ENCODE data around the gene XBP1.
A peak's percentile ranks its signal among the peaks of the same experiment; 100 is the strongest.
"Not testable (repeated sequence)": the region's sequence is repeated elsewhere in the genome, so short reads cannot be mapped to it uniquely, and the experiment has no call there.

XBP1 gene

DNA sequence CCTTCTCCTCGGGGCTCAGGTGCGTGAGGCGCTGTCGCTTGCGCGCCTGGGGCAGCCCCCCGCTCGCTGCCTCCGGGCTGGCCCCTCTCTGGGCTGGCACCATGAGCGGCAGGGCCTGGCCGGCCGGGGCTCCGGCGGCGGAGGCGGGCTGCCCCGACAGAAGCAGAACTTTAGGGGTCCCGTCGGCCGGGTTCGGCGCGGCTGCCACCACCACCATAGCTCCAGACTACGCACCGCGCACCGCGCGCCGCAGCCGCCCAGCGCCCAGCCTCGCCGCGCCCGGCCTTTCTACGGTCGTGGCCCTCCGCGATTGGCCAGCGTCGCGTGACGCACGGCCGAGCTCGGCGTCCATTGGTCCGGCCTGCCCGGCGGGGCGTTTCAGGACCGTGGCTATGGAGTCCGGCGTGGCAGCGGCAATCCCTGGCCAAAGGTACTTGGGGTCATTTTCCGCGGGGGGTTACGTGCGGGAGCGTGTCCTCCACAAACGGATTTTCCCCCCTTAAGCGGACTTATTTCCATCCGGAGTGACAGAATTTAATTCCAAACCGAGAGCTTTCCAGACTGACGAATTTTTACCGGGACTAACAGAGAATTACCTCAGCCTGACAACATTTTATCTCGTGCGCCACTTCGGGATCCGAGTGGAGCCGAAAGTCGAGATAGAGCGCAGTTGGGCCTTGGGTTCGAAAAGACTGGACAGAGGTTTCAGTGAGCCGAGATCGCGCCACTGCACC, at the start of gene XBP1:
TSS of gene XBP1 (minus strand) at position 262 of the 734 bp plus-strand sequence.
- DNase-seq, result peak; percentile 94 to 97
- TF ChIP-seq GATA1 (IDR thresholded peaks at IDR 0.05; ENCODE audit: low read depth, low read length) (no peak), POLR2A (IDR thresholded peaks at IDR 0.05; ENCODE audit: low read length) (peak; percentile 95)

DNA sequence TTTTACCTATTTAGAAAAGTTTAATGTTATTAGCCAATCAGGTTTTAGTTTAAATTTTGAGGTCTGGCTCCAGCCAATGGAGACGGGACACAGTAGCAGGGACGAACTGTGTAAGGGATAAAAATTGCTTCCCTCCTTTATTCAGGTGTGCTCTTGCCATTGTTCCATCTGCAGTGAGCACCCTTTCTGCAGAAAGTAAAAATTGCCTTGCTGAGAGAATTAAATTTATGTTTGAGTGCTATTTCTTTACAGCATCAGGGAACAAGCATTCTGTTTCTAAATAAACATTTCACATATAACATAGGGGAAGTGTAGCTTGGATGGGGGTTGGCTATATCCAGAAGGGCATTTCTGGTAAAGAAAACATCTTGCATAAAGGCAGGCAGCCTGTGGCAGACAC, 46.6 kb upstream of the XBP1 start:
- no peak for TF ChIP-seq GATA1 (IDR thresholded peaks at IDR 0.05; ENCODE audit: low read depth, low read length)
- TF ChIP-seq POLR2A (IDR thresholded peaks at IDR 0.05; ENCODE audit: low read length), result no peak
- DNase-seq, result no peak

DNA sequence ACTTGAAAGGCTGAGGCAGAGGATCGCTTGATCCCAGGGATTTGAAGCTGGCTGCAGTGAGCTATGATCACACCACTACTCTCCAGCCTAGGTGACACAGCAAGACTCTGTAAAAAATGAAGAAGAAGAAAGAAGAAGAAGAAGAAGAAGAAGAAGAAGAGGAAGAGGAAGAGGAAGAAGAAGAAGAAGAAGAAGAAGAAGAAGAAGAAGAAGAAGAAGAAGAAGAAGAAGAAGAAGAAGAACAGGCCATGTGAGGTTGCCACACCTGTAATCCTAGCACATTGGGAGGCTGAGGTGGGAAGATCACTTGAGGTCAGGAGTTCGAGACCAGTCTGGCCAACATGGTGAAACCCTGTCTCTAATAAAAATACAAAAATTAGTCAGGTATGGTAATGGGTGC, 43.9 kb upstream of the XBP1 start:
- not testable (repeated sequence) for DNase-seq

DNA sequence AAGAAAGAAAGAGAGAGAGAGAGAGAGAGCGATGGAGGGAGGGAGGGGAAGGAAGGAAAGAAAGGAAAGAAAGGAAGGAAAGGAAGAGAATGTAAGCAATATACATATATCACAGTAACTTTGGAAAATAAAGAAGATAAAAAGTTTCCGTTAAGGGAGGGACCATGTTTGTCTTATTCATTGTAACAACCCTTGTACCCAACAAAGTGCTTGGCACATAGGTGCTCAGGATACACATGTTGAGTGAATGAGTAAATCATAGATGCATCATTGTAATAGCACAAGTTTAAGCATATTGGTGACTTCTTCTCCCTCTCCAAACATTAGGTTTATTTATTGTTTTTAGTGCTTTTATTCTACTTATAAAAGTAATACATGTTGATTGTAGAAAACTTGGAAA, 43.3 kb upstream of the XBP1 start:
- TF ChIP-seq GATA1 (IDR thresholded peaks at IDR 0.05; ENCODE audit: low read depth, low read length) (no peak), POLR2A (IDR thresholded peaks at IDR 0.05; ENCODE audit: low read length) (no peak)
- DNase-seq, result no peak

DNA sequence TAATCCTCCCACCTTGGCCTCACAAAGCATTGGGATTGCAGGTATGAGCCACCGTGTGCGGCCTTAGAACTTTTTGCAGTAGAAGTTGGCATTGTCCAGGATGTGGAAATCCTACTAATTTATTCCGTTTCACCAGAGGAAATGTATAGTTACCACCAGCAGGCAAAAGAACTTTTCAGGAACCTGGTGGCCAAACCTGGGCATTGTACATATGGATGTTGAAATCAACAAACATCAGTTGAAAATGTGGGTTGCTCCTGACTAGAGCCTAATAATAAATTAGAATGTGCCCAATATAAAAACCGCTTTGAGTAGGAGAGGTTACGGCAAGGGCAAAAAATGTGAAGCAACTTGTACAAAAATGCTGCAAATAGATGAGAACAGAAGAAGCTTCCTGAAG, 40.7 kb upstream of the XBP1 start:
- no peak for TF ChIP-seq POLR2A (IDR thresholded peaks at IDR 0.05; ENCODE audit: low read length)
- DNase-seq, result no peak

DNA sequence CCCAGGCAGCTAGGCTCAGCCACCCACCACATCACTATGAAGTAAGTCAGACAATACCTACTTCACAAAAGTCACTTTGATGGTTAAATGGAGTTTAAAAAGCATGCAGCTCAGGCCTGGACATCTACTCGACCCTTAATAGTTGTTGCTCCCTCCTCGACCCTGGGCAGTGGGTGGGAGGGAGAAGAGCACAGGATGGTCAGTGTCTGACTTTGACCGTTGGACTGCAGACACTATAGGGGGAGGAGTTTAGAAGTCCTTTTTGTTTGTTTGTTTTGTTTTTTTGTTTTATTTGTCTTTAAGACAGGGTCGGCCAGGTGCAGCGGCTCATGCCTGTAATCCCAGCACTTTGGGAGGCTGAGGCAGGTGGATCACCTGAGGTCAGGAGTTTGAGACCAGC, 38.6 kb upstream of the XBP1 start:
- no peak for DNase-seq
- TF ChIP-seq GATA1 (IDR thresholded peaks at IDR 0.05; ENCODE audit: low read depth, low read length) (no peak), POLR2A (IDR thresholded peaks at IDR 0.05; ENCODE audit: low read length) (no peak)

DNA sequence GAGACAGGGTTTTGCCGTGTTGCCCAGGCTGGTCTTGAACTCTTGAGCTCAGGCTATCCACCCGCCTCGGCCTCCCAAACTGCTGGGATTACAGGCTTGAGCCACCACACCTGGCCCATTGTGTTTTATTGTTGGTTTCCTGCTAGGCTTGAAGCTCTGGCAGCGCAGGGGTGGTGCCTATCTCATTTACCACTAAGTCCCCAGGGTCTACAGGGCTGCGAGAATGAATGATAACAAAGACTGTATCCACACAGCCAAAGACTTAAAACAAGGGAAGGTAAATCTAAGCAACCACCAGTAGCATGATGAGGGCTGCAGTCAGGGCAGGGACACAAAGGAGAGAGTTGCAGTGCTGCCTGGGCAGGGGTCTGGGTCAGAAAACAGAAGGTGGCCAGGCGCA, 37.3 kb upstream of the XBP1 start:
- no peak for DNase-seq
- TF ChIP-seq GATA1 (IDR thresholded peaks at IDR 0.05; ENCODE audit: low read depth, low read length) (no peak), POLR2A (IDR thresholded peaks at IDR 0.05; ENCODE audit: low read length) (no peak)

DNA sequence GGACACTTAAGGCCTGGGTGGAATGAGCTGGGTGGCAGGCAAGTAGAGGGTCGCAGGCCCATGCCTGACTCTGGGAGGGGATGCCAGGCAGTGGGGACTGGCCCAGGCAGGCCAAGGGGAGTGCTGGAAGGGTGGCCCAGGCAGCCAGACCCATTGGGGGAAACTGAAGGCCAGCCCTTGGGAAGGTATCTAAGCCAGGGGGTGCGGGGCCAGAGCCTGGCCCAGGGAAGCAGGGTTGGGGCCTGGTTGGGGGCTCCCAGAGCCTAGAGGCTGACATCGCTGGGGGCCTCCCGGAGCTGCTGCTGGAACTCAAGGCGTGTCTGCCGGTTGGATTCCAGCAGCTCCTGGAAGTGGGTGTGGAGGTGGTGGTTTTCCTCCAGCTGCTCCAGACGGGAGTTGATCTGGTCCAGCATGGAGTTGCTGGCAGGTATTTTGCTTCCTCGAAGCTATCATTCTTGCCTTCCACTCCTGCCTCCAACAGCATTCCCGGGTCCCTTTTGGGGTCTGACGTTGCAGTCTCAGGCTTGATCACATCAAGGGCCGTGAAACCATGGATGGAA, 35.3 kb upstream of the XBP1 start:
- no peak for TF ChIP-seq POLR2A (IDR thresholded peaks at IDR 0.05; ENCODE audit: low read length)
- no peak for TF ChIP-seq GATA1 (IDR thresholded peaks at IDR 0.05; ENCODE audit: low read depth, low read length)
- no peak for DNase-seq

DNA sequence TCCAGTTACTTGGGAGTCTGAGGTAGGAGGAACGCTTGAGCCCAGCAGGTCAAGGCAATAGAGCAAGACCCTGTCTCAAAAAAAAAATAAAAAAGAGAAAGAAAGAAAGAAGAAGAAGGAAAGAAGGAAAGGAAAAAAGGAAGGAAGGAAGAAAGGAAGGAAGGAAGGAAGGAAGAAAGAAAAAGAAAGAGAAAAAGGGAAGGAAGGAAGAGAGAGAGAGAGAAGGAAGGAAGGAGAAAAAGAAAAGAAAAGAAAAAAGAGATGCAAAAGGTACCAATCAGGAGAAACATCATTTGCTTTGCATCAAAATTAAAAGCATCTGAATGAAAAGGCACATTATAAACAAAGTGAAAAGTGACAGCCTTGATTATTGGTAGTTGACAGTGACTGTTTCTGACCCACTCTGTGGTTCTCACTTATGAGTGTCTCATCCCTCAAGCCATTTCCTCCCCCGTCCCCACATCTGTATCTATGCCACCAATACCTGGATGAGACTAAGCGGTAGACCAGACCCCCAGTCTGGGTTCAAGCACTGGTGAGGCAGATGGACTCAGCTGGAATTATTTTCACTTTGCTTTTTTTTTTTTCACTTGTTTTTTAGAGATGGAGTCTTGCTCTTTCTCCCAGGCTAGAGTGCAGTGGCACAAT, 33.0 kb upstream of the XBP1 start:
- DNase-seq, result no peak
- TF ChIP-seq GATA1 (IDR thresholded peaks at IDR 0.05; ENCODE audit: low read depth, low read length) (no peak), POLR2A (IDR thresholded peaks at IDR 0.05; ENCODE audit: low read length) (no peak)

DNA sequence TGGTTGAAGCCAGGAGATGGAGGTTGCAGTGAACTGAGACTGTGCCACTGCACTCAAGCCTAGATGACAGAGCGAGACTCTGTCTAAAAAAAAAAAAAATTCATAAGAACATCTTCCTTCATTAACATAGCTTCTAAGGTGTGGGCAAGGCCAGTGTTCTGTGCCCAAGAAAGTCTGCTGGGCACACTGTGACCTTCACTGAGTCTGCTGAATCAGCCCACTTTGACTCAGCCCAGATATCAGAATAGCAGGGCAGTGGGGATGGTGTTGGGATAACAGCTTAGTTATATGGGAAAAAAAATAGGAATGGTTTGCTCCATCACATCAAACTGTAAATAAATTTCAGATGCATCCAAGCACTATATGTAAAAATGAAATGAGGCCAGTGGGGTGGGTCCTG, 32.4 kb upstream of the XBP1 start:
- DNase-seq, result no peak
- no peak for TF ChIP-seq POLR2A (IDR thresholded peaks at IDR 0.05; ENCODE audit: low read length)
- no peak for TF ChIP-seq GATA1 (IDR thresholded peaks at IDR 0.05; ENCODE audit: low read depth, low read length)

DNA sequence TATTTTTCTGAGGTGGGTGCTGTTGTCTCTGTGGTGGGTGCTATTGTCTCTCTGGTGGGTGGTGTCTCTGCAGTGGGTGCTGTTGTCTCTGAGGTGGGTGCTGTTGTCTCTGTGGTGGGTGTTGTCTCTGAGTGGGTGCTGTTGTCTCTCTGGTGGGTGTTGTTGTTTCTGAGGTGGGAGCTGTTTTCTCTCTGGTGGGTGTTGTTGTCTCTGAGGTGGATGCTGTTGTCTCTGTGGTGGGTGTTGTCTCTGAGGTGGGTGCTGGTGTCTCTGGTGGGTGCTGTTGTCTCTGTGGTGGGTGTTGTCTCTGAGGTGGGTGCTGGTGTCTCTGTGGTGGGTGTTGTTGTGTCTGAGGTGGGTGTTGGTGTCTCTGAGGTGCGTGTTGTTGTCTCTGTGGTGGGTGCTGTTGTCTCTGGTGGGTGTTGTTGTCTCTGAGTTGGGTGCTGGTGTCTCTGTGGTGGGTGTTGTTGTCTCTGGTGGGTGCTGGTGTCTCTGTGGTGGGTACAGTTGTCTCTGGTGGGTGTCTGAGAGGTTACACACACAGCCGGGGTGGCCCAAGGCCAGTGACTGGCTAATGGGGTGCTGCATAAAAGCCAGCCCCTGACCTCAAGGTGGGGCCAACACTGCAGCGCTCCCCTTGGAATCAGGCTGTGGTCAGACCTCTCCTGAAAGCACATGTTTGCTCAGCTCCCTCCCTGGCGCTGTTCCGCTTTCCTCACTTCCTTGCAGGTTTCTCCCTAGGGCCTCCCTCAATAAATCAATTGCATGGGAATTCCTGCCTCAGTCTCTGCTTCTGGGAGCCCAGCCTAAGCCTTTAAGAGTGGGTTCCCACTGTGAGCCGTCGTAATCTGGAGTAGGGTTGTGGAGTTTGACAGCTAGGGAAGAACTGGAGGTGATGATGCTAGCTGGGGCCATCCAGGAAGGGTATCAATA, 31.0 kb upstream of the XBP1 start:
- TF ChIP-seq POLR2A (IDR thresholded peaks at IDR 0.05; ENCODE audit: low read length), result no peak
- no peak for TF ChIP-seq GATA1 (IDR thresholded peaks at IDR 0.05; ENCODE audit: low read depth, low read length)
- DNase-seq, result no peak

DNA sequence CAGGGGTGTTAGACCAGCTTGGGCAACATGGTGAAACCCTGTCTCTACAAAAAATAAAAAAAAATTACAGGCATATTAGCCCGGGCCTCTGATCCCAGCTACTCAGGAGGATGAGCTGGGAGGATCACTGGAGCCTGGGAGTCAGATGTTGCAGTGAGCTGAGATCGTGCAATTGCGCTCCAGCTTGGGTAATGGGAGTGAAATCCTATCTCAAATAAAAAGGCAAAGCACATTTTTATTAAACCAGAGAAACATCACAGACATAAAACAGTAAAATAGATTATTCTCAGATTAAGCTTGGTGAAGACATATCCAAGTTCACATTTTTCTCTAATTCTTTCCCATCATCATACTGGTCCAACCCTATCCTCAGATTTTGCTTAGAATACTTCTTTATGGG, 30.1 kb upstream of the XBP1 start:
- no peak for DNase-seq
- TF ChIP-seq GATA1 (IDR thresholded peaks at IDR 0.05; ENCODE audit: low read depth, low read length) (no peak), POLR2A (IDR thresholded peaks at IDR 0.05; ENCODE audit: low read length) (no peak)

DNA sequence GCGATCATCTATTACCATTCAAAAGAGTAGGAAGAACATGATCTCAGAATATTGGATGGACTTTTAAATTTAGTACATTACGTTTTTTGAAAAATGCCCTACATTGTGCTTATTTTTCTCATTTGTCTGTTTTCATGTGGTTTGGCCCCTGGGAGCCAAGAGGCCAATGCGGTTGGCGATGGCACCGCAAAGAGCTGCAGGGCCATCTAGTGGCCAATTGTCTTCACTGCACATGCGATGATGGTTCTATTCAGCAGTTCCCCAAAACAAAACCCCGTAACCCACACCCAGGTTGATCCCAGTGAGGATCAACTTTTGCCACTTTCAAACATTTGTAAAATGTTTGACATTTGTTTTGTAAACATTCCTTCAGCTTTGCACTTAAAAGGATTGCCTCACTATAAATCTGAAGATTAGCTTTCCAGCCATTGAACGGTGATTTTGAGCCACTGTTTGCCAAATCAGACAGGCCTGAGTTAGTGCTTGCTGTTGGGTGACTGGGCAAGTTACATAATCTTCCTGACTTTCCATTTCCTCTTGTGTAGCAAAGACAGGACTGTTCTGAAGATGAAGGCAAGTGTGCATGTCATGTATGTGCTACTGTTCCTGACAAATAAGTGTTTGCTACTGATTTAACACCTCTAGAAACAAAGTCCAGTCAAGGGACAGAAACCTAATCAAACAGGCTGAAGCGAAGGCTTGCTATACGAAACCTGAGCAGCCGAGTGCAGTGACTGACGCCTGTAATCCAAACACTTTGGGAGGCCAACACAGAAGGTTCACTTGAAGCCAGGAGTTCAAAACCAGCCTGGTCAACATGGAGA, 29.2 kb upstream of the XBP1 start:
- TF ChIP-seq POLR2A (IDR thresholded peaks at IDR 0.05; ENCODE audit: low read length) (no peak), GATA1 (IDR thresholded peaks at IDR 0.05; ENCODE audit: low read depth, low read length) (no peak)
- peak; percentile 74 to 86 for DNase-seq

Measured in erythroblast (primary cell).